Activated T-cell treated with anti-CD3 and anti-CD28 coated beads, Interleukin-2, amount 50 U/mL, for 72 hours (primary cell): Measurements from ENCODE around the gene LMNB1. TPM values are rescaled to one million over a fixed set of nuclear protein-coding genes. Genes with fewer than 3 reads are reported as not detected.
"Not testable (repeated sequence)": the region's sequence is repeated elsewhere in the genome, so short reads cannot be mapped to it uniquely, and the experiment has no call there.

Experiments
- ATAC-seq, 2 donors: fragments of 150-1000 bp; cut with Tn5 transposase; replicated peaks in 1 of 2; 2 replicates each; pipeline ENCODE4 v1.10.0; 2021; ENCODE audit warnings: moderate library complexity in 2 of 2, mild to moderate bottlenecking in 1 of 2
- DNase-seq, 2 donors: peaks; one replicate each; pipeline ENCODE4 v3.0.0; 2021 to 2022; ENCODE audit warnings: mixed read lengths in 1 of 2
- H3K27ac Mint-ChIP-seq: one replicate; pipeline ENCODE4 v1.8.0; 2022; ENCODE audit warnings: mild to moderate bottlenecking, moderate library complexity, mixed read lengths
- H3K27me3 Mint-ChIP-seq: one replicate; pipeline ENCODE4 v1.8.0; 2022; ENCODE audit warnings: low read depth, mixed read lengths
- H3K36me3 Mint-ChIP-seq, 2 donors: one replicate each; pipeline ENCODE4 v1.8.0; 2022; ENCODE audit warnings: mixed read lengths in 2 of 2, mild to moderate bottlenecking in 1 of 2; ENCODE audit not compliant: insufficient read depth in 2 of 2
- H3K4me1 Mint-ChIP-seq: one replicate; pipeline ENCODE4 v1.8.0; 2022; ENCODE audit warnings: low read depth, mixed read lengths
- H3K4me3 Mint-ChIP-seq, 2 donors: one replicate each; pipeline ENCODE4 v1.8.0; 2022; ENCODE audit warnings: mild to moderate bottlenecking in 2 of 2, mixed read lengths in 2 of 2, moderate library complexity in 2 of 2
- H3K9me3 Mint-ChIP-seq, 2 donors: one replicate each; pipeline ENCODE4 v1.8.0; 2022; ENCODE audit warnings: mixed read lengths in 2 of 2
- total RNA-seq, 2 donors: library from RNA; stranded (reverse); gene quantifications; one replicate each; pipeline ENCODE4 v1.2.3, GENCODE V29; 2022

Gene LMNB1
- total RNA-seq, 2 donors from 2014 or later = 186 to 211 TPM

DNA sequence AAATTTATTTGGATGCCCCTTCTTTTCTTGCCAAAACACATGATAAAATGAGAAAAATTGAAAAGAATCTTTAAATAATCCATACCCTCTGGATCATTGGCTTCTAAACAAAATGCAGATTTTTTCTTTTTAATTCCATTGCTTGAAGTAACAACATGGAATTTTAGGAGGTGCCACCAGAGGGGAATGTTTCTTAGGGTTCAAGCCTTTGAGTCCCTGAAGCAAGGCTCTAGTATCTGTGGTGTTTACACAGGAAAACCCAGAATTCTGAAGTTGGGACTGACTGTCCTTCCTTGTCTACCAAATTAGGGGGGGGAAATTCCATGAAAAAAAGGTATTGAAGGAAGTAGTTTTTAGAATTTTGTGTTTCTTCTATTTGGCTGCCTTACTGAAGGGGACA is 69.4 kb downstream of the LMNB1 start:
- no peaks in the 10 kb centered on the region for H3K27me3 Mint-ChIP-seq
- H3K4me3 Mint-ChIP-seq = no peak overlapping the region
- no peak for ATAC-seq
- no peaks in the 10 kb centered on the region for H3K9me3 Mint-ChIP-seq
- peak overlapping the region; percentile 30 for H3K27ac Mint-ChIP-seq
- no peak for DNase-seq
- peaks cover 33% of the 10 kb centered on the region for H3K4me1 Mint-ChIP-seq
- H3K36me3 Mint-ChIP-seq = peaks cover 0 to 2% of the 10 kb centered on the region in 2 donors

DNA sequence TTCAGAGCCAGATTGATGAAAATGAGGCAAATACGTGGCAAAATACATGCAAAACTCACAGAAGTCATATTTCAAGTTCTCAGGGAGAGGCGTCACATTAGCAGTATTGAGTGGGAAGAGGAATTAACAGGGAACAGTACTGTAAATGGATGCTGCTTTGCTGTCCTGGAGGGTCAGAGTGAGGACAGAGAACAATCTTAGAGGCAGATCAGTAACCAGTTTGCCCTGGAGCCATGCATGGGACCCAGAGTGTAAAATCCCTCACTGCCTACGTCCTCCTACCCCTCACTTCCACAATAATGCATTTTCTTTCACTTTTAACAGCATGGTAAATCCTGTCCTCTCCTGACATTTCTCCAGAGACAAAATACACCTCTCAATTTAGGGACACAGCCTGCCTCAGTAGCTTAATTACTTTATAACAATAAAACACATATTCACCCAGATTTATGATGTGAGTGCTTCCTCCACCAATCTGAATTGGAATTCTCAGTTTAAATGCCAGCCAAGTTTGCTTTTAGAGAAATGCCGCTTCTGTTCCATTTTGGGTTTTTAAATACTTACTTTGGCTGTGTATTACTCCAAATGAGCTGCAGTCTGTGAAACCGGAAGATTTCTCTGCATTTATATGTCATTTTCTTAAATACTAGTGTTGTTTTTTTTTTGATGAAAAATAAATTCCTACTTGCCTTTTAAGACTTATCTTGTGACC is 70.0 kb downstream of the LMNB1 start:
- Mint-ChIP-seq H3K27me3 (no peaks in the 10 kb centered on the region), H3K9me3 (no peaks in the 10 kb centered on the region), H3K4me3 (no peak overlapping the region), H3K4me1 (peaks cover 39% of the 10 kb centered on the region), H3K36me3 (peaks cover 0 to 1% of the 10 kb centered on the region in 2 donors), H3K27ac (peak overlapping the region; percentile 49)
- DNase-seq = no peak
- ATAC-seq = no peak

DNA sequence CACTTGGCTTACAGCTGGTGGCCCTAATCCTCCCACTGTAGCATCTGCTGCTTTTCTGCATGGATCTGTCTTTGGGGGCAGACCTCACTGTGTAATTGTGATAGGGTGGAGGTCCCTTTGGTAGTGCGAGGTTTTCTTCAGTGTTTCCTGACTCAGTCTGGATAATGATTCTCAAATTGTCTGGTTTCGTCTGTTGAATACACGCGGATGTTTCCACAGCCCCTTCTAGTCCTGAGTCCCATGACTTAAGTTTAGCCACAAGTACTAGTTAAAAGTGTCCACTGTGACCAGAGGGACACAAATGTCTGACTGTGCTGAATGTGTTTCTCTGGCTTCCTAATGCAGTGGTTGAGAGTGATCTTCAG is 70.5 kb downstream of the LMNB1 start:
- Mint-ChIP-seq H3K4me3 (no peak overlapping the region), H3K4me1 (peaks cover 44% of the 10 kb centered on the region), H3K36me3 (peaks cover 0 to 1% of the 10 kb centered on the region in 2 donors), H3K9me3 (no peaks in the 10 kb centered on the region), H3K27ac (peak overlapping the region; percentile 49), H3K27me3 (no peaks in the 10 kb centered on the region)
- no peak for DNase-seq
- ATAC-seq = no peak

DNA sequence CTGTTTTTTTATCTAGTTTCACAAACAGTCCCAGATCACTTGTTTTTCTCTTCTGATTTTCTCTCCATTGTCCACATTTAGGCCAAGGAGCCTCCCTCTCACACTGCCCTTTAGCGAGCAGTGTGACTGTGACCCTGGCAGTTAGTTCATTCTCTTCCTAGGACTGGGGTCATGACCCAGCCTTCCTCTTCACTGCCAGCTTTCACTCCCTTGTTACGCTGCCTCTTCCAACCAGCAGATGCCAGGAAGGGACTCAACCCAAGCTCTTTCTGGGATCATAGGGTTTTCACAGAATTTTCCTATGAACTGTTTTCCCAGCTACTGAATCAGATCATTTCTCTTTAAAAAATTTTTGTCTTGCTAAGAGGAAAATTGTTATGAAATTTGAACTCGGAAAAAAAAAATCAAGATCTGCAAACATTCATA is 70.9 kb downstream of the LMNB1 start:
- DNase-seq = no peak
- ATAC-seq = no peak
- Mint-ChIP-seq H3K27ac (peak overlapping the region; percentile 49), H3K36me3 (peaks cover 0 to 1% of the 10 kb centered on the region in 2 donors), H3K4me1 (peaks cover 48% of the 10 kb centered on the region), H3K4me3 (no peak overlapping the region), H3K9me3 (no peaks in the 10 kb centered on the region), H3K27me3 (no peaks in the 10 kb centered on the region)

DNA sequence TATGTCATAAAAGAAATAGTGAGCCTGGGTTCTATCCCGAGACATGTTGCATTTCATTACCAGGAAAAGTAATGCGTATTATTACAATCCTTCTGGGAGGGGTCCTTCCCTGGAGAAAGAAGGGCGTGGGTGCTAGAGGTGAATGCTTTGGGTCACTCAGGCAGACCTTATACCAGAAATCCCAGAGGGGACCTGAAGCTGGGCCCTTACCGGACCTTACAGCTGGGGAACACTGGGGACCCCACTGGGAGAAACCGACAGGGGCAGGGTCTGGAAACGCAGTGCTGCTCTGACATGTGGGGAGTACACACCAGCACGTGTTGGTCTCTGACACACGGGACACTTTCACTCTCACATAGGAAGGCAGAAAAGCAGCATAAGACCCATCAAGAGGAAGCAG is 71.3 kb downstream of the LMNB1 start:
- Mint-ChIP-seq H3K36me3 (peaks cover 0 to 4% of the 10 kb centered on the region in 2 donors), H3K27me3 (no peaks in the 10 kb centered on the region), H3K4me3 (no peak overlapping the region), H3K27ac (peak overlapping the region; percentile 49), H3K9me3 (no peaks in the 10 kb centered on the region), H3K4me1 (peaks cover 52% of the 10 kb centered on the region)
- DNase-seq = no peak
- peak in 1 of 2 donors; percentile 3 for ATAC-seq

DNA sequence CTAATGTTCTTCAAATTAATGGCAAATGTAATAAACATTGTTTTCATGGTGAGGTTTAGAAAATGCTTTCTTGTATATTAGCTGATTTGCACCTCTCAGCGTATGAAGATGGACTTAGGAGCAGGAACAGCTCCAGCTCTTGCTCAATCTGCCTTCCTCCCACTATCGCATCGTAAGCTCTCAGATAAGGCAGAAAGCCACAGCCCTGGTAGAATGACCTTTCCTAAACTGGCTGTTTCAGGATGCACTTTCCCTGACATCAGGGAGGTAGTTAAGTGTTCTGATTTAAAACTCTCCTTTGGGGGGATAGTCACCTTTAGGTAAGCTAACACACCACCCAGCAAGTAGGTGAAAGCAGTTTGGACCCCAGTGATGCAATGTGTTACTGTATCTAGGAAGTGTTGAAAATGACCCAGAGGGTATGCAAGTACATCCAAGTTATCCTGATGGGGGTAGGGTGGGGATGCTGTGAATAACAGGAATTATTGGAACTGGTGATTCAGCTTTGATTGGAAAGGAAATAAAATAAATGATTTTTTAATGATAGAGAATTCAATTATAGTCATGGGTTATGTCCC is 72.3 kb downstream of the LMNB1 start:
- H3K9me3 Mint-ChIP-seq = peaks cover 0 to 2% of the 10 kb centered on the region in 2 donors
- ATAC-seq (no peak), DNase-seq (no peak)
- H3K36me3 Mint-ChIP-seq = peaks cover 6 to 13% of the 10 kb centered on the region in 2 donors
- peaks cover 55% of the 10 kb centered on the region for H3K4me1 Mint-ChIP-seq
- peak overlapping the region; percentile 47 for H3K27ac Mint-ChIP-seq
- H3K27me3 Mint-ChIP-seq = no peaks in the 10 kb centered on the region
- no peak overlapping the region for H3K4me3 Mint-ChIP-seq

DNA sequence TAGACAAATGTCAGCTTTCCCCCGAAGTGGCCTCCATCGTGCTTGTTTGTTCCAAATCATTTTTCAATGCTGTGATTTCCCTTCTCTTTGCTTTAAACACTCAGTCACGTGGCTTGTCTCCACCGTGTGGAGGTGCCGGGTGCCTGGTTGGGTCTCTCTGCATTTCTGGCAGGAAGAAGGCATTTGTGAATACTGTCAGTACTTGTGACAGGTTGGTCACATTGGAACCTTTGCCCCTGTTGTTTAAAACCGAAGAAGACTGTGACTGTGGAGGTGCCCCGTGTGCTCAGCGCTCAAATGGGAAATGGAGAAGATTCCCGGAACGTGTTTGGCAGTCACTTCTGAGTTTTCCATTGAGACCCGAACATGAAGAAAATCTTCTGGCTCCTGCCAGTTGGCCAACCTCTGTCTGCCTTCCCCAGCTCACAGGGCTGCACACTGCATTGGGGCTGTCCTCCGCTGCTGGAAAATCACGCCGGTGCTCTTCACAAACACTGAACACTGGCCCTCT is 74.6 kb downstream of the LMNB1 start:
- Mint-ChIP-seq H3K27ac (peak overlapping the region; percentile 76), H3K4me3 (peak overlapping the region in 1 of 2 donors; percentile 84), H3K4me1 (peaks cover 49% of the 10 kb centered on the region)

DNA sequence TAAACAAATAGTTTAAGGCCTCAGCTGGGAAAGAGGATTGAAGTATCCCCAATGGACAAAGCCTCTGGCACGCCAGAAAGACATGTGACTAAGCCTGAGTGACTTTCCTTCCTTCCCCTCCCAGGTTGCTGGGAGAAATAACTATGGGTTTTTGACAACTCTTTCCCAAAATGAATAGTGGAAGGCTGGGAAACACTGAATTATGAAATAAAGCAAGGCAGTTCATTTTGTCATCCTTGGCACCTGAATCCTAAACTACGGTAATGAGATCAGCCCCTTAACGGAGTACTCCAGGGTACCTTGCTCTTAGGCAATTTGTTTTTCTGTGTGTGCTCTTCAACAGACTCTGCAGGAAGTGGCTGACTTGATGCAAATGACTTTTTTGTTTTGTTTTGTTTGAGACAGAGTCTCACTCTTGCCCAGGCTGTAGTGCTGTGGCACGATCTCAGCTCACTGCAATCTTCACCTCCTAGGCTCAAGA is 75.2 kb downstream of the LMNB1 start:
- H3K4me1 Mint-ChIP-seq = peaks cover 49% of the 10 kb centered on the region
- H3K9me3 Mint-ChIP-seq = peaks cover 0 to 2% of the 10 kb centered on the region in 2 donors

More for the DNA sequence above, 74.6 kb downstream of the LMNB1 start:
- ATAC-seq = no peak
- Mint-ChIP-seq H3K9me3 (peaks cover 0 to 2% of the 10 kb centered on the region in 2 donors), H3K27me3 (no peaks in the 10 kb centered on the region), H3K36me3 (peaks cover 9 to 22% of the 10 kb centered on the region in 2 donors)
- peak in 1 of 2 donors; percentile 23 for DNase-seq

DNA sequence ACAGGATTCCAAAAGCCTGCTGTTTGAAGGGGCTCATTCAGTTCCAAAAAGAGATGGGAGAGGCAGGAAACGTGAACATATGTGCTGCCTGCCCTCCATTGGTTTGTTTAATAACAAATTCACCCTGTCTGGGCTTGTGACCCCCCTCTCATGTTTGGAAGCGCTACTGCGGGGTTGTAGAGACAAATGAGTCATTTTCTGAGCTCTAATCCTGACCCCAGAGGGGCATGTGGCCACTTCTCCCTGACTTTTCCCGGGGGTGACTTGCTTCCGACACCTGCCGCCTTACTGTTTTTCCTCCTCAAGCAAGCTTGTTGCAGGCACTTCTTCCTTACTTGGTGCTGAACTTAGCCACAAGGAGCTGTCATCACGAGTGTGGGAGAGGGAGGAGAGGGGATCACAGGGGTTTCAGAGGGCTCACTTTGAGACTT is 75.9 kb downstream of the LMNB1 start:
- H3K4me1 Mint-ChIP-seq = peaks cover 43% of the 10 kb centered on the region
- H3K27me3 Mint-ChIP-seq = no peaks in the 10 kb centered on the region
- peaks cover 0 to 2% of the 10 kb centered on the region in 2 donors for H3K9me3 Mint-ChIP-seq
- H3K27ac Mint-ChIP-seq = peak overlapping the region; percentile 76
- no peak for ATAC-seq
- H3K4me3 Mint-ChIP-seq = peak overlapping the region; percentile 78 to 84
- DNase-seq = peak in 1 of 2 donors; percentile 19
- peaks cover 9 to 22% of the 10 kb centered on the region in 2 donors for H3K36me3 Mint-ChIP-seq

More for the DNA sequence above, 75.2 kb downstream of the LMNB1 start:
- Mint-ChIP-seq H3K36me3 (peaks cover 9 to 22% of the 10 kb centered on the region in 2 donors), H3K27me3 (no peaks in the 10 kb centered on the region), H3K27ac (peak overlapping the region; percentile 76), H3K4me3 (peak overlapping the region; percentile 78 to 84)
- peak; percentile 52 to 62 for ATAC-seq
- DNase-seq = peak in 1 of 2 donors; percentile 21

DNA sequence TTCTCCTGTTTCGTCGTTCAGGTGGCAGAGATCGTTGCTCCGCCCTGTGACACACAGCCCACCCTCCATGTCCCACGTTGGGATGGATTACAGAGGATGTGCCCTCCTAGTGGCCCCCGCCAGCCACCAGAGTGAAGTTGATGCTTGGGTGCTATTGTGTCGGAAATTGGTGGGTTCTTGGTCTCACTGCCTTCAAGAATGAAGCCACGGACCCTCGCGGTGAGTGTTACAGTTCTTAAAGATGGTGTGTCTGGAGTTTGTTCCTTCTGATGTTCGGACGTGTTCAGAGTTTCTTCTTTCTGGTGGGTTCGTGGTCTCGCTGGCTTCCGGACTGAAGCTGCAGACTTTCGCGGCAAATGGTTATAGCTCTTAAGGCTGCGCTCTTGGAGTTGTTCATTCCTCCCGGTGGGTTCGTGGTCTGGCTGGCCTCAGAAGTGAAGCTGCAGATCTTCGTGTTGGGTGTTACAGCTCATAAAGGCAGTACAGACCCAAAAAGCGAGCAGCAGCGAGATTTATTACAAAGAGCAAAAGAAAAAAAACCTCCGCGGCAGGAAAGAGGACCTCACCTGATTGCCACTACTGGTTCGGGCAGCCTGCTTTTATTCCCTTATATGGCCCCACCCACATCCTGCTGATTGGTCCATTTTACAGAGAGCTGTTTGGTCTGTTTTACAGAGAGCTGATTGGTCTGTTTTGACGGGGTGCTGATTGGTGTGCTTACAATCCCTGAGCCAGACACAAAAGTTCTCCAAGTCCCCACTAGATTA is 76.8 kb downstream of the LMNB1 start:
- Mint-ChIP-seq H3K27ac (peak overlapping the region; percentile 58), H3K4me3 (peak overlapping the region; percentile 78 to 84), H3K36me3 (peaks cover 9 to 21% of the 10 kb centered on the region in 2 donors), H3K4me1 (peaks cover 39% of the 10 kb centered on the region)
- DNase-seq = peak; percentile 40 to 49
- peak; percentile 37 to 43 for ATAC-seq
- not testable (repeated sequence) for H3K9me3 Mint-ChIP-seq, H3K27me3 Mint-ChIP-seq

DNA sequence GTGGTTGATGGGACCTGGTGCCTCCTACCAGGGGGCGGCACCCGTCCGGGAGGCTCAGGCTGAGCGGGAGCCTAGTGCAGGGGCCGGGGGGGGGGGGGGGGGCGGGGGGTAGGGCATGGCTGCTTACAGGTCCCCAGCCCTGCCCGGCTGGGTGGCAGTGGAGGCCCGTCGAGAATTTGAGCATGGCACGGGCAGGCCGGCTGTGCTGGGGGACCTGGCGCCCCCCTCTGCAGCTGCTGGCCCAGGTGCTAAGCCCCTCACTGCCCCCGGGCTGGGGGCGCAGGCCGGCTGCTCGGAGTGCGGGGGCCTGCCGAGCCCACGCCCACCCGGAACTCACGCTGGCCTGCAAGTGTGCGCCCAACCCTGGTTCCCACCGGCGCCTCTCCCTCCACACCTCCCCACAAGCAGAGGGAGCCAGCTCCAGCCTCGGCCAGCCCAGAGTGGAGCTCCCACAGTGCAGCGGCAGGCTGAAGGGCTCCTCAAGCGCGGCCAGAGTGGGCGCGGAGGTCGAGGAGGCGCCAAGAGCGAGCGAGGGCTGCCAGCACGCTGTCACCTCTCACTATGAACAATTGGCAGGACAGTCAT is 77.7 kb downstream of the LMNB1 start:
- Mint-ChIP-seq H3K4me3 (no peak overlapping the region), H3K27ac (no peak overlapping the region), H3K36me3 (peaks cover 9 to 21% of the 10 kb centered on the region in 2 donors), H3K27me3 (no peaks in the 10 kb centered on the region), H3K9me3 (peaks cover 0 to 2% of the 10 kb centered on the region in 2 donors), H3K4me1 (peaks cover 39% of the 10 kb centered on the region)
- no peak for DNase-seq
- ATAC-seq = no peak

DNA sequence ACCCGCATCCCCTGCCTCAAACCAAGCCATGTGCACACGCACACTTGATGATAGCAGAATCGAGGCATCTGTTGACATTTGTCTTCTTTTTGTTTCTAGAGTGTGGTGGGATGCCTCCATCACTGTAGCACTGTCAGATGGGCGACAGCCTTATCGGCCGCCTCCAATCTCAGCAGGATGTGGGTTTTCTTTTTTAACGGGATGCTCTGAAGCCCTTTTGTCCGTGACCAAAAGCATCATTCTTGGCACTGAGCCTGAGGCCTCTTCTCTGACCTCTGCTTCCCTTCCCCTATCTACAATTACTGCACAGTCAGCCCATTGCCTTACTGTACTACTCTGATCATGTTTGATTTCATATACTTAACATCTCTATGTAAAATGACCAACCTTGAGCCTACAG is 78.3 kb downstream of the LMNB1 start:
- Mint-ChIP-seq H3K36me3 (peaks cover 9 to 21% of the 10 kb centered on the region in 2 donors), H3K9me3 (peaks cover 0 to 2% of the 10 kb centered on the region in 2 donors), H3K27me3 (no peaks in the 10 kb centered on the region), H3K27ac (peak overlapping the region; percentile 11), H3K4me1 (peaks cover 39% of the 10 kb centered on the region), H3K4me3 (peak overlapping the region in 1 of 2 donors; percentile 20)
- no peak for DNase-seq
- ATAC-seq = no peak
